HUDEP-2 (cell line): Measurements from ENCODE around the gene RASAL2.

Source experiments
- DNase-seq, 76 experiments: peaks; one replicate each; lab custom pipeline; 2025; ENCODE audit not compliant: unreplicated experiment in 76 of 76; lab: John Stamatoyannopoulos, UW

The RASAL2 gene

DNA sequence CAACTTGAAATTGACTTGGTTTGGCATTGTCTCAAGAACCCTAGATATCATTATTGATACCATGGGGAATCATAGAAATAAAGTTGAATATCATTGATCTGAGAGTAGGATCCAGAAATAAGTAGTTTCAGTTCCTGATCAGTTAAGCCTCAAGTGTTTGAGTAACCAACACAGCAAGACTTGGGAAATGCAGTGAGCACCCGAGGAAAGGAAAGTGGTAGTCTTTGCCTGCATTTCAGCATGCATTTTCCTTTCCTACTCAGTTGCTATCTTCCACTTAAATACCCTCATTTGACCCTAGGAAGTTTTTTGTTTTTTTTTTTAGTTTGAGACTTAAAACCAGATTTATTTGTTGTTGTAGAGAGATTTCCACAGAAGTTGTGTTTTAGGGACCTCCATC, 383.9 kb downstream of the RASAL2 start:
- DNase-seq: no peak

DNA sequence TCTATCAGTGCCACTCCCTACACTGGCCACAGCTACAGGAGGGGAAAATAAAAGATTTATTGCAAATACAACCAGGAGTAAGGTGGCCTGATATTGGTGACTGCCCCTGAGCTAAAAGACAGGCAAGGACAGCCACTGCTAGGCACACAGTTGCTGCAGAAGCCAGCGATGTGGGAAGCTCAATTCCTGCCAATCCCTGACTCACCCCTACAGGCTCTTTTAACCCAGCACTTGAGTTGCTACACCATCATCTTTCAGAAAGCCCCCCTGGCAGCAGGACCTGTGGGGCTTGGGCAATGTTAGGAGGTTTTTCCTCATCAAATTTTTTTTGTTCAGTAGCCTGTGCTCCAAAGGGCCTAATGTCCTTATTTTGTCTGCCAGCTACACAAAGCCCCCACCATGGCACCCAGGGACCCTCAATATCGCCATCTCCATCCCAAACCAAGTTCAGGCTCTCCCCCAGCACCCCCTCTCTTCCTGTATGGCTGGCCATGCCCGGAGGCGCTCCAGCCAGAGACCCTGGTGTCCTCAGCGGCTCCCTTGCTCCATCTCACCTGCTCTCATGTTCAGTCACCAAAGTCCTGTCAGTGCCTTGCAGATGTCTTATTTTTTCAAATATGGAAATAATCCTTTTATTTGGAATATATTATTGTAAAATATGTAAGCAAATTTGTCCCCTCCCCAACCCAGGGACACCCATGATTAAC, 389.5 kb downstream of the RASAL2 start:
- DNase-seq: no peak

GRCh38 chr1:178484698-178485225, 390.9 kb downstream of the RASAL2 start:
- DNase-seq: no peak

DNA sequence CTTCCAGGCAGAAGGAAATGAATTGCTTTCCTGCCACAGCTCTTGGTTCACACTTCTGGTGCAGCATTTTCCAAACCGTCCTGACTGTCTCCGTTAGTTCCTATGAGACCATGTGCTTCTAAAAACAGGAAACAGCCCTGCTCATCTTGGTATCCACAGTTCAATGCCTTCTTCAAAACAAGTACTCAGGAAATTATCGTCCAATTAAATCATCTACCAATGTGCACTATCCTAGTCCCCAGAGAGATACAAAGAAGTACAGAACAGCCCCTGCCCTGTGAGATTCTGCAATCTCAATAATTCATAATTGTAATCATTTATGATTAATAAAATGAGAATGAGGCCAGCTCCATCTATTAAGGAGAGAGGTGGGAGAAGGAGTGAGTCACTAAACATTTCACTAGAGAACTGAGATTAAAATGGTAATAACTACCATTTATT, 391.7 kb downstream of the RASAL2 start:
- no peak for DNase-seq

- DNase-seq: no peak
These were observed 392.5 kb downstream of the RASAL2 start for GRCh38 chr1:178486100-178487069.

DNA sequence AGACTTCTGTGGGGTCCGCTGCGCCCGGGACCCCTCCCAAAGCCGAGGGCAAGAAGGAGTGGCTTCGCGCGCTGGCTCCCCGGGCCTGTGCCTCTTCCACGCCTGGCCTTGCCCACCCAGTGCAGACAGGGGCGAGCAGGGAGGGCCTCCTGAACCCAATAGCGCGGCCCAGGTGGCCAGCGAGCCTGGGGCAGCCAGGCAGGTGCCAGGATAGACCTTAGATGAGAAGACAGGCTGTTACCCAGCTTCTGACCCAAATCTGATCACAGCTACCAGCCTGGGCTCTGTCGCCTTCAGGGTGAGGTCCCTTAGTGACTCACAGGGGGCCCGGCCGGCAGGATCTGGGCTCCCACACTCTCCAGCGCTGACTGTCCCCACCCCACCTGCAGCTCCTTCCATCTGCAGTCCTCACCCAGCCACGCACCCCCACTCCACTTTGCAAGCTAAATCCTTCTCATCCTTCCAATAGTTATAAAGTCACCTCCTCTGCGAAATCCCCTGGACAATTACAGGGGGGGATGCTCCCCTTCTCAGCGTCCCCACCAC, 393.2 kb downstream of the RASAL2 start:
- DNase-seq: no peak

DNA sequence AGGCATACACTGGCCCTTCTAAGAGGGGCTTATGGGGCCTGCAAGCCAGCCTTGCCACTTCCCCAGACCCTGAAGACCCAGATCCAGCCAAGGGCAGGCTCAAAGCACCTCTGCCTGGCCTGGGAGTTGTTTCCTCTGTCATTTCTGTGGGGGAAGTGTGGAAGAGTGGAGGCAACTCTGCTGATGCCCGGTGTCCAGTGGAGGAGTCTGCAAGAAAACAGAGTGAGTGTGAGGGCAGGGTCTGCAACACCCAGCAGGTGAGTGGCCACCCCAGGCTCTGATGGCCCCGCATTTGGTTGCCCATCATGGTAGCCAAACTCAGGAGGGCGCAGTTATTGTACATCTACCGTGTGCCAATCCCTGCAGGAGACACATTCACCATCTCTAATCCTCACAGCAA, 394.5 kb downstream of the RASAL2 start:
- DNase-seq: no peak

- no peak for DNase-seq
These were observed 395.5 kb downstream of the RASAL2 start for GRCh38 chr1:178489399-178489798.

GRCh38 chr1:178490136-178490535, 396.2 kb downstream of the RASAL2 start:
- no peak for DNase-seq

- DNase-seq: no peak
These were observed 397.1 kb downstream of the RASAL2 start for GRCh38 chr1:178490967-178491366.

GRCh38 chr1:178491721-178492120, 397.8 kb downstream of the RASAL2 start:
- DNase-seq: no peak

- DNase-seq: no peak
These were observed 398.4 kb downstream of the RASAL2 start for GRCh38 chr1:178492341-178492740.

- no peak for DNase-seq
These were observed 399.4 kb downstream of the RASAL2 start for GRCh38 chr1:178493301-178493741.

DNA sequence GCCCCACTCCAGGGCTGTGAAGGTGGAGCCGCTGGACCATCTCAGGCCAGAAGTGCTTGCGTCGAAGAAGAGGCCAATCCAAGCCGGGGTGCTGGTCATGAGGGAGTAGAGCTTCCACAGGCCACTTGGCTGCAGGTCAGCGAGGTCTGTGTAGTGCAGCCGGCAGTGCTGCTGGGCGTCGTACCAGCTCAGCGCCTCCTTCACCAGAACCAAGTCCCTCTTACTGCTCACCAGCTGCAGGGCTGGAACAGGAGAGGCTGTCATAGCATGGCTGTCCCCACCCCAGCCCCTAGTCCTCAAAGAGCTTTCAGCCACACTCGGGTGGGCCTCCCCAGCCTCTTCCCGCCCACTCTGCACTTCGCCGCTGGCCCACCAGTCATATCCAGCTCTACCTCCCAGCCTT, 400.7 kb downstream of the RASAL2 start:
- no peak for DNase-seq

GRCh38 chr1:178495158-178495557, 401.3 kb downstream of the RASAL2 start:
- DNase-seq: no peak

GRCh38 chr1:178495741-178496409, 402.0 kb downstream of the RASAL2 start:
- no peak for DNase-seq

GRCh38 chr1:178496410-178497135, 402.7 kb downstream of the RASAL2 start, which contains the start of gene CLEC20A:
CLEC20A (minus strand) TSS chr1:178496964; CDS start chr1:178496939, 25 bp downstream.
- no peak for DNase-seq

GRCh38 chr1:178497903-178498478, 404.1 kb downstream of the RASAL2 start:
- DNase-seq: no peak

DNA sequence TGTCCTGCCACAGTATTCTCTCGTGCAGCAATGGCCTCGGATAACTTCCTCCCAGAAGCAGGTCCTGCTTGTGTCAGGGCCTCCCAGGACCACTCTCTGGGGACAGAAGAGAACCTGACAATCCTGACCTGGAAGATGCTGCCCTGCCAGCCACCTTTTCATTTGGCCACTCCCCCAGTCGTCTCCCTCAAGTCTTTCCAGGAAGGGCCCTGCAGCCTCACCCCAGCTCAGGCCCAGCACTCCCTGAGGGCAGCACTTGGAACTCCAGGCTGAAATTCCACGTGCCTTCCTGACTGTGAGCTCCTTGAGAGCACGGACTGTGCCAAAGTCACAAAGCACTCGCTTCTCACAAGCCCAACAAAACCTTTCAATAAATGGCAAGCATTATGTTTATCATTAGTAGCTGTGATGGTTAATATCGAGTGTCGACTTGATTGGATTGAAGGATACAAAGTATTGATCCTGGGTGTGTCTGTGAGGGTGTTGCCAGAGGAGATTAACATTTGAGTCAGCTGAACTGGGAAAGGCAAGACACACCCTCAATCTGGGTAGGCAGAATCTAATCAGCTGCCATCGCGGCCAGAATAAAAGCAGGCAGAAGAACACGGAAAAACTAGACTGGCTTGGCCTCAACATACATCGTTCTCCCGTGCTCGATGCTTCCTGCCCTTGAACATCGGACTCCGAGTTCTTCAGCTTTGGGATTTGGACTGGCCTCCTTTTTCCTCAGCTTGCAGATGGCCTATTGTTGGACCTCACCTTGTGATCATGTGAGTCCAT, 405.2 kb downstream of the RASAL2 start:
- no peak for DNase-seq
